A549 treated with GW870086 at 1 μM for 4 hours (cell line): Measurements from ENCODE around the gene NLRP7. TPM values are rescaled to one million over a fixed set of nuclear protein-coding genes. Genes with fewer than 3 reads are reported as not detected.

Experiments
- total RNA-seq: library from RNA; stranded (reverse); fragments of 200-300 nt; extraction: Qiagen RNA extraction; gene quantifications from 5 replicates; pipeline ENCODE4 v1.2.3, GENCODE V29; 2022; ENCODE audit warnings: low read depth

The NLRP7 gene
- total RNA-seq = 0.07 TPM in 1 of 5 replicates, not detected in the others

DNA sequence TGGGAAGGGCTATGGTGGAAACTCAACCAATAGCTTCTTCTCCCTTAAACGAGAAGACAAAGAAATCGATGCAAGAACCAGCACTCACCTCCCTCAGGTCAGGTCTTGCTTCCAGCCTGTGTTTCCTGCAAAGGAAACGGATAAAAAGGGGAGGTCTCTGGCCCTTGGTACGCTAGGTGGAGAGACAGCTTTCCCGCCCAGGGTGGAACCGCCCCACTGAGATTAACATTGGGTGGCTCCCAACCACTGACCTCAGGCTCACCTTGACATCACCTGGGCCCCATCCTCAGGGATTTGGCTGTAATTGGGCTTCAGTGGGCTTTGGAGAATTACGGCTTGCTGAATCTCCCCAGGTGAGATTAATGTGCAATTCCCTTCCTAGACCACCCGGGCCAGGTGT is at the start of gene NLRP7:
NLRP7 (minus strand) TSS at position 150 of the 400 bp plus-strand sequence.

GRCh38 chr19:54905803-54906511 is 41.4 kb downstream of the NLRP7 start, which contains the start of gene NCR1:
NCR1 (plus strand) TSS chr19:54906148; CDS start chr19:54906188, 40 bp downstream.

GRCh38 chr19:54873990-54874389 is 73.3 kb downstream of the NLRP7 start, which contains the start of gene FCAR:
FCAR (plus strand) TSS chr19:54874235; CDS start chr19:54874290, 55 bp downstream.

Other genes with a start within 250 kb of the NLRP7 start
- not detected in 5 replicates for gene KIR3DL3, start 223.1 kb downstream of the NLRP7 start, total RNA-seq
- gene KIR2DL3, start 209.0 kb downstream of the NLRP7 start, total RNA-seq = not detected in 5 replicates
- gene KIR2DL1, start 177.7 kb downstream of the NLRP7 start, total RNA-seq = not detected in 5 replicates
- not detected in 5 replicates for gene KIR2DL4, start 143.9 kb downstream of the NLRP7 start, total RNA-seq
- gene KIR3DL1, start 131.1 kb downstream of the NLRP7 start, total RNA-seq = not detected in 5 replicates
- gene KIR2DS4, start 114.9 kb downstream of the NLRP7 start, total RNA-seq = not detected in 5 replicates
- gene KIR3DL2, start 97.1 kb downstream of the NLRP7 start, total RNA-seq = not detected in 5 replicates
- not detected in 5 replicates for gene FCAR, start 73.3 kb downstream of the NLRP7 start, total RNA-seq
- not detected in 5 replicates for gene NCR1, start 41.4 kb downstream of the NLRP7 start, total RNA-seq
- gene NLRP2, start 18.8 kb upstream of the NLRP7 start, total RNA-seq = 24.3 to 27.0 TPM (median 26.5 TPM) in 5 replicates
- 0.08 to 0.22 TPM (median 0.17 TPM) in 4 of 5 replicates, not detected in the other for gene GP6, start 90.7 kb upstream of the NLRP7 start, total RNA-seq
- 15.2 to 22.6 TPM (median 20.6 TPM) in 5 replicates for gene RDH13, start 115.6 kb upstream of the NLRP7 start, total RNA-seq
- gene EPS8L1, start 128.3 kb upstream of the NLRP7 start, total RNA-seq = 5.0 to 6.5 TPM (median 5.9 TPM) in 5 replicates
- gene PPP1R12C, start 170.1 kb upstream of the NLRP7 start, total RNA-seq = 55.9 to 88.0 TPM (median 82.4 TPM) in 5 replicates
- 115 to 148 TPM (median 130 TPM) in 5 replicates for gene TNNT1, start 201.7 kb upstream of the NLRP7 start, total RNA-seq
- gene TNNI3, start 210.2 kb upstream of the NLRP7 start, total RNA-seq = 5.9 to 9.6 TPM (median 8.0 TPM) in 5 replicates
- gene DNAAF3, start 219.1 kb upstream of the NLRP7 start, total RNA-seq = 3.7 to 7.7 TPM (median 5.7 TPM) in 5 replicates
- gene SYT5, start 232.8 kb upstream of the NLRP7 start, total RNA-seq = 1.9 to 4.8 TPM (median 4.0 TPM) in 5 replicates